K562 (cell line): ENCODE data around the gene VEZF1. TPM values are rescaled to one million over a fixed set of nuclear protein-coding genes. Genes with fewer than 3 reads are reported as not detected.

Experiments
- ATAC-seq: fragments of 200-7000 bp; cut with Tn5 transposase; 3 replicates; pipeline ENCODE4 v1.9.1; 2020; ENCODE audit warnings: moderate library complexity
- BruUV-seq: library from RNA; stranded (reverse); fragments of 400-500 nt; replicated peaks from 2 replicates; lab custom pipeline; 2021; lab: Mats Ljungman, UMichigan
- CTCF ChIA-PET: fragments of 300-600 bp; formaldehyde crosslinking; extraction: SDS; loops from one replicate; lab custom pipeline; 2021; ENCODE audit warnings: low intra/inter-chr PET ratio; lab: Yijun Ruan, JAX
- POLR2A ChIA-PET: fragments of 300-600, 350-650 bp; sonication (Branson Sonifier 250); formaldehyde crosslinking; extraction: SDS; loops from one replicate; lab custom pipeline; 2021; ENCODE audit warnings: antibody characterized with exemption, inconsistent platforms; lab: Yijun Ruan, JAX
- DNase-seq, 4 experiments: peaks; one replicate each; pipeline versions ENCODE4 v3.0.0 to v3.0.0-alpha.2; 2011 to 2018; ENCODE audit warnings: low spot score in 3 of 4, mixed read lengths in 3 of 4; ENCODE audit errors: extremely low read depth in 1 of 4
- FAIRE-seq: peaks from 2 replicates; lab custom pipeline; 2011; peaks lifted over from hg19 to GRCh38; lab: Jason Lieb, UNC
- H2AFZ ChIP-seq: 2 replicates; pipeline ENCODE4 v1.6.0; 2011; ENCODE audit warnings: low read depth, low read length, control low read depth, inconsistent platforms
- H3K27ac ChIP-seq: fragments of 200-600 bp; 3 replicates; pipeline ENCODE4 v1.8.0; 2011; ENCODE audit warnings: low read depth, mild to moderate bottlenecking, control low read depth, inconsistent platforms, low read length, moderate library complexity, mixed read lengths; ENCODE audit errors: extremely low read depth
- H3K27me3 ChIP-seq, 2 experiments: fragments of 300-600 bp in 1 of 2; 2 replicates in 1 of 2; 3 replicates in 1 of 2; pipeline versions ENCODE4 v1.6.0 to v1.8.0; 2011; ENCODE audit warnings: inconsistent platforms in 2 of 2, low read length in 2 of 2, mild to moderate bottlenecking in 1 of 2, mixed read lengths in 1 of 2, moderate library complexity in 1 of 2; ENCODE audit not compliant: control insufficient read depth in 2 of 2, insufficient read depth in 2 of 2
- H3K36me3 ChIP-seq: fragments of 300-600 bp; 3 replicates; pipeline ENCODE4 v1.8.0; 2011; ENCODE audit warnings: mild to moderate bottlenecking, low read length, inconsistent platforms; ENCODE audit not compliant: control insufficient read depth, insufficient read depth
- H3K4me1 ChIP-seq, 2 experiments: fragments of 200-600 bp in 1 of 2; replicated peaks in 1 of 2; 2 replicates in 1 of 2; 3 replicates in 1 of 2; pipeline versions ENCODE4 v1.5.1 to v1.8.0; 2011; ENCODE audit warnings: inconsistent platforms in 2 of 2, low read length in 2 of 2, mild to moderate bottlenecking in 1 of 2, mixed read lengths in 1 of 2, moderate library complexity in 1 of 2; ENCODE audit not compliant: control insufficient read depth in 2 of 2, insufficient read depth in 2 of 2
- H3K4me2 ChIP-seq: 2 replicates; pipeline ENCODE4 v1.6.1; 2011; ENCODE audit warnings: low read length, control low read depth, inconsistent platforms, mixed read lengths; ENCODE audit not compliant: insufficient read depth
- H3K4me3 ChIP-seq: fragments of 200-600 bp; sonication (generic), shearing (Covaris generic); 2 replicates; pipeline ENCODE4 v1.5.1; 2016; ENCODE audit warnings: control low read depth, inconsistent platforms
- H3K79me2 ChIP-seq: fragments of 200-600 bp; 3 replicates; pipeline ENCODE4 v1.8.0; 2011; ENCODE audit warnings: low read length, inconsistent platforms; ENCODE audit not compliant: control insufficient read depth, insufficient read depth
- H3K9ac ChIP-seq, 2 experiments: 2 replicates each; pipeline versions ENCODE4 v1.6.0 to v1.6.1; 2011; ENCODE audit warnings: low read depth in 2 of 2, low read length in 2 of 2, control low read depth in 1 of 2, inconsistent platforms in 1 of 2, mild to moderate bottlenecking in 1 of 2, mixed read lengths in 1 of 2; ENCODE audit not compliant: insufficient read depth in 1 of 2
- H3K9me1 ChIP-seq: one replicate; pipeline ENCODE4 v1.6.0; 2011; ENCODE audit warnings: inconsistent platforms, mild to moderate bottlenecking, low read length, moderate library complexity; ENCODE audit not compliant: control insufficient read depth, insufficient read depth
- H3K9me3 ChIP-seq: replicated peaks from 2 replicates; pipeline ENCODE4 v1.5.1; 2011; ENCODE audit warnings: low read depth, low read length, inconsistent platforms; ENCODE audit not compliant: control insufficient read depth, insufficient read depth
- H4K20me1 ChIP-seq: replicated peaks from 2 replicates; pipeline ENCODE4 v1.6.1; 2011; ENCODE audit warnings: low read length, inconsistent platforms, mixed read lengths; ENCODE audit not compliant: control insufficient read depth, insufficient read depth
- CBX1 ChIP-seq: sonication (generic); IDR thresholded peaks from 2 replicates; pipeline ENCODE4 v1.6.1; 2016; ENCODE audit warnings: antibody characterized with exemption, low read depth, mild to moderate bottlenecking
- ETV6 ChIP-seq, 3 experiments: fragments of 150-350 bp in 1 of 3; sonication (generic) in 1 of 3; formaldehyde crosslinking in 1 of 3; IDR thresholded peaks; 2 replicates each; pipeline versions ENCODE4 v1.6.1 to v1.8.0; 2014 to 2022; ENCODE audit warnings: borderline replicate concordance in 2 of 3, low read depth in 2 of 3, antibody characterized with exemption in 1 of 3, low read length in 1 of 3, mild to moderate bottlenecking in 1 of 3, missing genetic modification reagents in 1 of 3
- IRF2 ChIP-seq: sonication (generic); formaldehyde crosslinking; IDR thresholded peaks from 2 replicates; pipeline ENCODE4 v1.8.1; 2022; ENCODE audit warnings: mild to moderate bottlenecking, missing genetic modification reagents
- PHB ChIP-seq: fragments of 250-450 bp; sonication (Bioruptor Pico); IDR thresholded peaks from 2 replicates; pipeline ENCODE4 v1.5.0; 2021
- STAG1 ChIP-seq: sonication (generic); formaldehyde crosslinking; IDR thresholded peaks from 2 replicates; pipeline ENCODE4 v1.5.0; 2020; ENCODE audit warnings: missing genetic modification reagents, borderline replicate concordance
- SUPT5H ChIP-seq: fragments of 450-650 bp; IDR thresholded peaks from 2 replicates; pipeline ENCODE4 v1.6.1; 2016
- ZNF224 ChIP-seq: sonication (generic); formaldehyde crosslinking; IDR thresholded peaks from 2 replicates; pipeline ENCODE4 v1.8.0; 2022; ENCODE audit warnings: mild to moderate bottlenecking, missing genetic modification reagents
- ZNF780A ChIP-seq: fragments of 250-450 bp; sonication (Bioruptor Pico); IDR thresholded peaks from 2 replicates; pipeline ENCODE4 v1.5.0; 2021; ENCODE audit warnings: mild to moderate bottlenecking
- WGBS: fragments of 100-300 bp; shearing (Covaris generic); methylation state at CpG from one replicate; pipeline ENCODE4 v1.1.6; 2016; ENCODE audit warnings: low coverage, mixed read lengths; ENCODE audit not compliant: insufficient coverage; ENCODE audit errors: missing lambda C conversion rate; 5-methylcytosine and 5-hydroxymethylcytosine counted together
- in situ Hi-C: fragments of 300-500 bp; cut with MboI; formaldehyde crosslinking; loops from 4 replicates; pipeline ENCODE4 v1.15.0; 2018; ENCODE audit warnings: inconsistent platforms, mixed read lengths
- intact Hi-C: fragments of 100-400 bp; cut with micrococcal nuclease; formaldehyde crosslinking; loops from 2 replicates; pipeline ENCODE4 v1.14.2; 2022
- polyA plus RNA-seq, 8 experiments: library from polyadenylated mRNA; depleted of rRNA in 4 of 8; stranded (reverse) in 5 of 8; unstranded in 3 of 8; fragments of >200 nt; fragmentation: Nextera tagmentation in 2 of 8; fragmentation: Illumina TruSeq in 1 of 8; extraction: Ambion mirVana in 2 of 8; extraction: Trizol in 1 of 8; gene quantifications; 2 replicates each; pipeline versions ENCODE4 v1.2.1 to v1.2.3, GENCODE V29; 2011 to 2014; ENCODE audit warnings: inconsistent platforms in 1 of 8, missing spikeins in 1 of 8
- total RNA-seq, 7 experiments: library from RNA; depleted of rRNA in 6 of 7; stranded (reverse); fragments of >200 nt in 6 of 7; fragmentation: Illumina TruSeq in 2 of 7; extraction: Trizol in 2 of 7; gene quantifications; 2 replicates each; pipeline versions ENCODE4 v1.2.1 to v1.2.3, GENCODE V29; 2011 to 2021; ENCODE audit warnings: low replicate concordance in 1 of 7
- TF ChIP-seq, protein P1 (sequence below): fragments of 250-450 bp; sonication (Bioruptor Pico); IDR thresholded peaks from 2 replicates; pipeline ENCODE4 v1.8.0; 2021; ENCODE audit warnings: moderate library complexity, mild to moderate bottlenecking, inconsistent platforms
- TF ChIP-seq, protein P2 (sequence below): sonication (generic); formaldehyde crosslinking; IDR thresholded peaks from 2 replicates; pipeline ENCODE4 v1.8.0; 2022; ENCODE audit warnings: missing genetic modification reagents, mild to moderate bottlenecking, moderate library complexity, borderline replicate concordance

Gene VEZF1
- total and polyA plus RNA-seq, 9 of the 15 experiments (the other 6 are each of a cell fraction or from before 2014, with no cell fraction given): 9.5 to 33.4 (median 22.1) TPM

DNA sequence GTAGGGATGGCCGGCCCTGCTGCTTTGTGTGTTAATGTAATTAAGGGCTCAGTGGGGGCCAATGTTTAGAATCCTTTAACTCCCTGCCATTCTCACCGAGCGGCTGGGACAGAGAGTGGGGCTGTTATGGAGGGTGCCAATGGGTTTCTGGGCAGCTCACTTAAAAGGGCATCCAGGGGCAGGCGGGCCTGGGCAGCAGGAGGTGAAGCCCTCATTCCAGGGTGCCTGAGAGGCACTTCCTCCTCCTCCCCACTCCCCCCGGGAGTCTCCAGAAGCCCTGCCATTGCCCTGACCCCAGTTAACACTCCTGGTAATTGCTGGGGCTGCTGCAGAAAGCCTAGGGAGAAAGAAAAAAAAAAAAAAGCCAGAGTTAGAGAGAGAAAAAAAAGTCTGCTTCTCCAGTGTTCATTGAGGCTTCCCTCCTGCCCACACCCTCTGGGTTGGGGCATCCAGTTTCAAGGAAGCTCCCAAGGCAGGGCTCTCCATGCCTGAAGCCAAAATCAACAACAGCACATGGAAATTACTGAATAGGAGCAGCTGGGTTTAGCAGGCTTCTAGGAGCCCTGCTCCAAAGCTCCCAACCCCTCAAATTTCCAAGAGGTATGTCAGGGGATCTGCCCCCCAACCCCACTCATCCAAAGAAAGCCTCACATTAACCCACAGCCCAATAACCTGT lies 60.9 kb downstream of the VEZF1 start:
- no peak overlapping the region for H3K4me2 ChIP-seq
- H3K9ac ChIP-seq: no peak overlapping the region
- peaks cover 48 to 72% of the 10 kb centered on the region in 2 experiments for H3K27me3 ChIP-seq

More for the DNA sequence above, 60.9 kb downstream of the VEZF1 start:
- CTCF ChIA-PET: no interaction called here
- peaks cover 5% of the 10 kb centered on the region for H4K20me1 ChIP-seq
- ATAC-seq (no peak), DNase-seq (no peak), FAIRE-seq (no peak)
- BruUV-seq: no TSS peak
- no peak for TF ChIP-seq ZNF224
- TF ChIP-seq, protein P1, sequence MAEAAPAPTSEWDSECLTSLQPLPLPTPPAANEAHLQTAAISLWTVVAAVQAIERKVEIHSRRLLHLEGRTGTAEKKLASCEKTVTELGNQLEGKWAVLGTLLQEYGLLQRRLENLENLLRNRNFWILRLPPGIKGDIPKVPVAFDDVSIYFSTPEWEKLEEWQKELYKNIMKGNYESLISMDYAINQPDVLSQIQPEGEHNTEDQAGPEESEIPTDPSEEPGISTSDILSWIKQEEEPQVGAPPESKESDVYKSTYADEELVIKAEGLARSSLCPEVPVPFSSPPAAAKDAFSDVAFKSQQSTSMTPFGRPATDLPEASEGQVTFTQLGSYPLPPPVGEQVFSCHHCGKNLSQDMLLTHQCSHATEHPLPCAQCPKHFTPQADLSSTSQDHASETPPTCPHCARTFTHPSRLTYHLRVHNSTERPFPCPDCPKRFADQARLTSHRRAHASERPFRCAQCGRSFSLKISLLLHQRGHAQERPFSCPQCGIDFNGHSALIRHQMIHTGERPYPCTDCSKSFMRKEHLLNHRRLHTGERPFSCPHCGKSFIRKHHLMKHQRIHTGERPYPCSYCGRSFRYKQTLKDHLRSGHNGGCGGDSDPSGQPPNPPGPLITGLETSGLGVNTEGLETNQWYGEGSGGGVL (CRISPR knock-in tag): no peak
- TF ChIP-seq PHB: no peak
- no peak for TF ChIP-seq IRF2 (CRISPR knock-in tag)
- no peak for TF ChIP-seq STAG1 (CRISPR knock-in tag)
- no peak for TF ChIP-seq CBX1
- TF ChIP-seq, protein P2, sequence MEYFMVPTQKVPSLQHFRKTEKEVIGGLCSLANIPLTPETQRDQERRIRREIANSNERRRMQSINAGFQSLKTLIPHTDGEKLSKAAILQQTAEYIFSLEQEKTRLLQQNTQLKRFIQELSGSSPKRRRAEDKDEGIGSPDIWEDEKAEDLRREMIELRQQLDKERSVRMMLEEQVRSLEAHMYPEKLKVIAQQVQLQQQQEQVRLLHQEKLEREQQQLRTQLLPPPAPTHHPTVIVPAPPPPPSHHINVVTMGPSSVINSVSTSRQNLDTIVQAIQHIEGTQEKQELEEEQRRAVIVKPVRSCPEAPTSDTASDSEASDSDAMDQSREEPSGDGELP (CRISPR knock-in tag): no peak
- TF ChIP-seq ETV6 (IDR thresholded peaks at IDR 0.05; ENCODE audit: borderline replicate concordance in 1 of 2, low read depth in 2 of 2, low read length in 1 of 2): no peak
- TF ChIP-seq ETV6 (CRISPR knock-in tag; IDR thresholded peaks at IDR 0.05; ENCODE audit: borderline replicate concordance): no peak
- TF ChIP-seq ZNF780A (CRISPR knock-in tag): no peak
- TF ChIP-seq SUPT5H: no peak
- no peak overlapping the region for H3K27ac ChIP-seq
- no peak overlapping the region for H2AFZ ChIP-seq
- intact Hi-C loops (no loop called here), in situ Hi-C loops (no loop called here)
- no peak overlapping the region for H3K4me3 ChIP-seq
- peaks cover 2% of the 10 kb centered on the region for H3K9me1 ChIP-seq
- no peaks in the 10 kb centered on the region for H3K36me3 ChIP-seq
- H3K9me3 ChIP-seq: no peaks in the 10 kb centered on the region
- POLR2A ChIA-PET: interaction anchor here (1.2 kb wide), 1 partner anchor 16 kb away, joined by 3 read pairs; no protein-coding TSS in a partner anchor
- H3K4me1 ChIP-seq: no peaks in the 10 kb centered on the region
- 2% methylated on average over 5 of the region's 5 CpGs for WGBS
- H3K79me2 ChIP-seq: no peaks in the 10 kb centered on the region
